Natural killer cell (primary cell): ENCODE data around the gene JSRP1. TPM values are rescaled to one million over a fixed set of nuclear protein-coding genes. Genes with fewer than 3 reads are reported as not detected.

Source experiments
- ATAC-seq, 3 donors: fragments of 150-1000 bp in 2 of 3; fragments of 200-7000 bp in 1 of 3; cut with Tn5 transposase; 1 replicate in 1 of 3; 2 replicates in 2 of 3; pipeline ENCODE4 v1.10.0; 2021; ENCODE audit warnings: mild to moderate bottlenecking in 2 of 3, moderate library complexity in 2 of 3
- DNase-seq, 2 donors: peaks; one replicate each; pipeline versions ENCODE4 v3.0.0 to v3.0.0-alpha.2; 2013 to 2021; ENCODE audit warnings: mixed read lengths in 1 of 2
- H3K27ac ChIP-seq: one replicate; pipeline ENCODE4 v1.5.1; 2013; ENCODE audit warnings: mild to moderate bottlenecking, low read length
- H3K27me3 ChIP-seq: one replicate; pipeline ENCODE4 v1.6.1; 2013; ENCODE audit warnings: low read length; ENCODE audit not compliant: control insufficient read depth, insufficient read depth
- H3K36me3 ChIP-seq: one replicate; pipeline ENCODE4 v1.6.1; 2013; ENCODE audit warnings: low read length; ENCODE audit not compliant: control insufficient read depth, insufficient read depth
- H3K4me1 ChIP-seq: one replicate; pipeline ENCODE4 v1.6.1; 2013; ENCODE audit warnings: low read length; ENCODE audit not compliant: control insufficient read depth, insufficient read depth
- H3K4me3 ChIP-seq: one replicate; pipeline ENCODE4 v1.5.1; 2013; ENCODE audit warnings: low read length
- H3K9me3 ChIP-seq: one replicate; pipeline ENCODE4 v1.6.1; 2013; ENCODE audit warnings: low read length; ENCODE audit not compliant: control insufficient read depth, insufficient read depth
- H3K27ac Mint-ChIP-seq, 2 donors: one replicate each; pipeline ENCODE4 v1.8.0; 2022; ENCODE audit warnings: mild to moderate bottlenecking in 2 of 2, mixed read lengths in 2 of 2, moderate library complexity in 1 of 2
- H3K27me3 Mint-ChIP-seq, 2 donors: one replicate each; pipeline ENCODE4 v1.8.0; 2022; ENCODE audit warnings: low read depth in 2 of 2, mixed read lengths in 2 of 2
- H3K36me3 Mint-ChIP-seq: one replicate; pipeline ENCODE4 v1.8.0; 2022; ENCODE audit warnings: mixed read lengths
- H3K4me1 Mint-ChIP-seq, 2 donors: one replicate each; pipeline ENCODE4 v1.8.0; 2022; ENCODE audit warnings: mixed read lengths in 2 of 2
- H3K4me3 Mint-ChIP-seq: one replicate; pipeline ENCODE4 v1.8.0; 2022; ENCODE audit warnings: mild to moderate bottlenecking, moderate library complexity, mixed read lengths
- H3K9me3 Mint-ChIP-seq, 2 donors: one replicate each; pipeline ENCODE4 v1.8.0; 2022; ENCODE audit warnings: mixed read lengths in 2 of 2
- WGBS: methylation state at CpG from one replicate; pipeline ENCODE4 v1.1.7; 2013; ENCODE audit warnings: missing lambda C conversion rate; ENCODE audit not compliant: insufficient coverage; 5-methylcytosine and 5-hydroxymethylcytosine counted together
- intact Hi-C: fragments of 100-400 bp; cut with micrococcal nuclease; formaldehyde crosslinking; loops from one replicate; pipeline ENCODE4 v1.14.2; 2022
- total RNA-seq, 4 donors: library from RNA; stranded (reverse); fragments of 120-200 nt in 1 of 4; gene quantifications; one replicate each; pipeline versions ENCODE4 v1.2.3 to v1.2.4, GENCODE V29; 2013 to 2022
- TF ChIP-seq, protein P1 (sequence below): fragments of 200-600 bp; IDR thresholded peaks from one replicate; pipeline ENCODE4 v1.8.0; 2022; ENCODE audit warnings: antibody characterized with exemption

The JSRP1 gene
- total RNA-seq, 3 donors from 2014 or later (not counting 1 experiment from before 2014, with no cell fraction given): 0.82 to 2.0 TPM; not detected in 1

GRCh38 chr19:2261438-2262172 lies 5.4 kb upstream of the JSRP1 start:
- H3K27ac ChIP-seq: no peak overlapping the region
- H3K9me3 ChIP-seq: no peaks in the 10 kb centered on the region
- H3K4me1 ChIP-seq: peaks cover 67% of the 10 kb centered on the region
- H3K27ac Mint-ChIP-seq: no peak overlapping the region
- H3K36me3 Mint-ChIP-seq: no peaks in the 10 kb centered on the region
- no peaks in the 10 kb centered on the region for H3K27me3 Mint-ChIP-seq
- intact Hi-C loops: no loop called here
- no peaks in the 10 kb centered on the region for H3K36me3 ChIP-seq
- DNase-seq (peak; percentile 44 to 78), ATAC-seq (peak in 1 of 3 donors; percentile 34)
- TF ChIP-seq, protein P1, sequence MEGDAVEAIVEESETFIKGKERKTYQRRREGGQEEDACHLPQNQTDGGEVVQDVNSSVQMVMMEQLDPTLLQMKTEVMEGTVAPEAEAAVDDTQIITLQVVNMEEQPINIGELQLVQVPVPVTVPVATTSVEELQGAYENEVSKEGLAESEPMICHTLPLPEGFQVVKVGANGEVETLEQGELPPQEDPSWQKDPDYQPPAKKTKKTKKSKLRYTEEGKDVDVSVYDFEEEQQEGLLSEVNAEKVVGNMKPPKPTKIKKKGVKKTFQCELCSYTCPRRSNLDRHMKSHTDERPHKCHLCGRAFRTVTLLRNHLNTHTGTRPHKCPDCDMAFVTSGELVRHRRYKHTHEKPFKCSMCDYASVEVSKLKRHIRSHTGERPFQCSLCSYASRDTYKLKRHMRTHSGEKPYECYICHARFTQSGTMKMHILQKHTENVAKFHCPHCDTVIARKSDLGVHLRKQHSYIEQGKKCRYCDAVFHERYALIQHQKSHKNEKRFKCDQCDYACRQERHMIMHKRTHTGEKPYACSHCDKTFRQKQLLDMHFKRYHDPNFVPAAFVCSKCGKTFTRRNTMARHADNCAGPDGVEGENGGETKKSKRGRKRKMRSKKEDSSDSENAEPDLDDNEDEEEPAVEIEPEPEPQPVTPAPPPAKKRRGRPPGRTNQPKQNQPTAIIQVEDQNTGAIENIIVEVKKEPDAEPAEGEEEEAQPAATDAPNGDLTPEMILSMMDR: peak; percentile 57
- H3K4me3 ChIP-seq: no peak overlapping the region
- no peaks in the 10 kb centered on the region for H3K27me3 ChIP-seq
- no peak overlapping the region for H3K4me3 Mint-ChIP-seq
- 85% methylated on average over 6 of the region's 7 CpGs for WGBS
- H3K4me1 Mint-ChIP-seq: peaks cover 6% of the 10 kb centered on the region in 2 donors
- H3K9me3 Mint-ChIP-seq: no peaks in the 10 kb centered on the region

DNA sequence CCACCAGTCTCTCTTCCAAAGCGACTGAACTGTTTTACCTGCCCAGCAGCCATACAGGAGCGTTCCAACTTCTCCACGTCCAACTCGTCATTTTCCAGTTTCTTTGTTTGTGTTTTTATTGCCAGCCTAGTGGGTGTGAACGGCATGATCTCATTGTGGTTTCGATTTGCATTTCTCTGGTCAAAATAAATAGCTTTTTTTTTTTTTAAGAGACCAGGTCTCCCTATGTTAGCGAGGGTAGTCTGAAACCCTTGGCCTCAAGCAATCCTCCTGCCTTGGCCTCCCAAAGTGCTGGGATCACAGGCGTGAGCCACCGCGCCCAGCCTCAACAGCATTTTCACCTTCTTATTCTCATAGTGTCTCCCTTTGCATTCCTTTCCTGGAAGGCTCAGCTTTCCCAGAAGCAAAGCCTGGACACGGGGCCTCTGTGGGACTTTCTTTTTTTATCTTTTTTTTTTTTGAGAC lies 4.2 kb upstream of the JSRP1 start:
- H3K36me3 Mint-ChIP-seq: no peaks in the 10 kb centered on the region
- TF ChIP-seq, protein P1: no peak
- DNase-seq: peak in 1 of 2 donors; percentile 66
- H3K27ac Mint-ChIP-seq: peak overlapping the region; percentile 74 to 85
- H3K4me3 Mint-ChIP-seq: peak overlapping the region; percentile 55
- no peaks in the 10 kb centered on the region for H3K9me3 ChIP-seq
- intact Hi-C loops: no loop called here
- H3K27me3 ChIP-seq: no peaks in the 10 kb centered on the region
- H3K9me3 Mint-ChIP-seq: no peaks in the 10 kb centered on the region
- peak in 2 of 3 donors; percentile 35 for ATAC-seq
- peaks cover 6% of the 10 kb centered on the region in 2 donors for H3K4me1 Mint-ChIP-seq
- H3K27me3 Mint-ChIP-seq: no peaks in the 10 kb centered on the region
- H3K36me3 ChIP-seq: no peaks in the 10 kb centered on the region
- no peak overlapping the region for H3K4me3 ChIP-seq
- peaks cover 66% of the 10 kb centered on the region for H3K4me1 ChIP-seq
- H3K27ac ChIP-seq: peak overlapping the region; percentile 44
- WGBS: 63% methylated on average over 11 of the region's 11 CpGs

DNA sequence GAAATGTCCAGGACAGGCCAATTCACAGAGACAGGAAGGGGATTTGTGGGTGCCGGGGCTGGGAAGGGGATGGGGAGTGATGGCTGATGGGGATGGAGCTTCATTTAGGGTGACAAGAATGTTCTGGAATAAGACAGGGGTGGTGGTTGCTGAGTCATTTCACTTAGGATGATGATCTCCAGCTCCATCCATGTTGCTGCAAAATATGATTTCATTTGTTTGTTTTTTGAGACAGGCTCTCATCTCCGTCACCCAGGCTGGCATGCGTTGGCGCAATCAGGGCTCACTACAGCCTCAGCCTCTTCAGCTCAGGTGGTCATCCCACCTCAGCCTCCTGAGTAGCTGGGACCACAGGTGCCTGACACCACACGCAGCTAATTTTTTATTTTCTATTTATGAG lies 3.1 kb upstream of the JSRP1 start:
- no peak for DNase-seq
- peaks cover 6% of the 10 kb centered on the region in 2 donors for H3K4me1 Mint-ChIP-seq
- peaks cover 0 to 1% of the 10 kb centered on the region in 2 donors for H3K27me3 Mint-ChIP-seq
- Histone ChIP-seq H3K4me3 (no peak overlapping the region), H3K4me1 (peaks cover 59% of the 10 kb centered on the region), H3K36me3 (no peaks in the 10 kb centered on the region), H3K27ac (no peak overlapping the region), H3K27me3 (no peaks in the 10 kb centered on the region), H3K9me3 (no peaks in the 10 kb centered on the region)
- H3K4me3 Mint-ChIP-seq: peak overlapping the region; percentile 28
- ATAC-seq: no peak
- H3K9me3 Mint-ChIP-seq: no peaks in the 10 kb centered on the region
- H3K27ac Mint-ChIP-seq: peak overlapping the region; percentile 74 to 85
- intact Hi-C loops: no loop called here
- no peaks in the 10 kb centered on the region for H3K36me3 Mint-ChIP-seq
- TF ChIP-seq, protein P1: no peak
- WGBS: 87% methylated on average over 5 of the region's 5 CpGs
